DOHH2 (cell line): ENCODE results near the gene ZNF638.

Experiments
- H3F3A ChIP-seq: fragments of 200-600 bp; sonication (generic), shearing (Covaris generic); 2 replicates; pipeline ENCODE4 v1.6.0; 2016; ENCODE audit warnings: antibody characterized with exemption, mild to moderate bottlenecking; ENCODE audit not compliant: control insufficient read depth, insufficient read depth
- H3K27ac ChIP-seq: fragments of 200-600 bp; sonication (generic); 2 replicates; pipeline ENCODE4 v1.5.1; 2014; ENCODE audit warnings: low read depth, mild to moderate bottlenecking, low read length, moderate library complexity
- H3K27me3 ChIP-seq: fragments of 200-600 bp; sonication (generic); 2 replicates; pipeline ENCODE4 v1.6.1; 2014; ENCODE audit warnings: mild to moderate bottlenecking, low read length, mixed read lengths; ENCODE audit not compliant: control insufficient read depth
- H3K36me3 ChIP-seq: fragments of 200-600 bp; sonication (generic); 2 replicates; pipeline ENCODE4 v1.6.1; 2014; ENCODE audit warnings: mild to moderate bottlenecking, low read length, moderate library complexity, mixed read lengths; ENCODE audit not compliant: control insufficient read depth
- H3K4me1 ChIP-seq: fragments of 200-600 bp; sonication (generic); 2 replicates; pipeline ENCODE4 v1.6.1; 2014; ENCODE audit warnings: mild to moderate bottlenecking, low read length, mixed read lengths; ENCODE audit not compliant: control insufficient read depth
- H3K4me2 ChIP-seq: fragments of 200-600 bp; sonication (generic); 2 replicates; pipeline ENCODE4 v1.6.0; 2014; ENCODE audit warnings: mild to moderate bottlenecking, low read length, moderate library complexity
- H3K4me3 ChIP-seq: fragments of 200-600 bp; sonication (generic); 2 replicates; pipeline ENCODE4 v1.5.1; 2014; ENCODE audit warnings: mild to moderate bottlenecking, low read length, mixed read lengths
- H3K79me2 ChIP-seq: fragments of 200-600 bp; sonication (generic); 2 replicates; pipeline ENCODE4 v1.6.1; 2014; ENCODE audit warnings: mild to moderate bottlenecking, low read length, mixed read lengths; ENCODE audit not compliant: control insufficient read depth
- H3K9me2 ChIP-seq: fragments of 200-600 bp; sonication (generic); replicated peaks from 2 replicates; pipeline ENCODE4 v1.6.1; 2014; ENCODE audit warnings: mild to moderate bottlenecking, low read length, mixed read lengths; ENCODE audit not compliant: control insufficient read depth
- H3K9me3 ChIP-seq: fragments of 200-600 bp; sonication (generic); 2 replicates; pipeline ENCODE4 v1.6.1; 2014; ENCODE audit warnings: antibody characterized with exemption, low read length, mixed read lengths; ENCODE audit not compliant: control insufficient read depth, insufficient read depth
- H4K20me1 ChIP-seq: fragments of 200-600 bp; sonication (generic); 2 replicates; pipeline ENCODE4 v1.6.0; 2014; ENCODE audit warnings: low read depth, mild to moderate bottlenecking, antibody characterized with exemption, low read length, moderate library complexity; ENCODE audit not compliant: control insufficient read depth, insufficient read depth
- CTCF ChIP-seq: fragments of 200-600 bp; sonication (generic); IDR thresholded peaks from one replicate; pipeline ENCODE4 v1.5.1; 2014; ENCODE audit warnings: antibody characterized with exemption, mild to moderate bottlenecking, low read depth, low read length; ENCODE audit not compliant: poor library complexity, severe bottlenecking
- EZH2phosphoT487 ChIP-seq: fragments of 200-600 bp; sonication (generic); IDR thresholded peaks from 2 replicates; pipeline ENCODE4 v1.6.1; 2017; ENCODE audit warnings: borderline replicate concordance, mild to moderate bottlenecking, antibody characterized with exemption, low read length, moderate library complexity, mixed read lengths

The ZNF638 gene

GRCh38 chr2:71457123-71457915, 125.7 kb downstream of the ZNF638 start:
- H3K4me1 ChIP-seq, result peaks cover 3% of the 10 kb centered on the region; the same call in 1 of the 2 replicates

GRCh38 chr2:71457923-71458322, 126.3 kb downstream of the ZNF638 start:
- Histone ChIP-seq H3F3A (no peaks in the 10 kb centered on the region), H3K9me3 (peaks cover 7% of the 10 kb centered on the region; the same call in 1 of the 2 replicates), H3K9me2 (no peaks in the 10 kb centered on the region), H3K36me3 (no peaks in the 10 kb centered on the region), H3K79me2 (no peaks in the 10 kb centered on the region), H3K27ac (no peak overlapping the region), H4K20me1 (no peaks in the 10 kb centered on the region), H3K27me3 (peaks cover 8% of the 10 kb centered on the region; the same call in 1 of the 2 replicates), H3K4me2 (no peak overlapping the region), H3K4me3 (no peak overlapping the region), H3K4me1 (no peaks in the 10 kb centered on the region)
- TF ChIP-seq CTCF, result no peak
- TF ChIP-seq EZH2phosphoT487, result no peak

More at GRCh38 chr2:71457123-71457915, 125.7 kb downstream of the ZNF638 start:
- Histone ChIP-seq H3K36me3 (no peaks in the 10 kb centered on the region), H3K4me2 (no peak overlapping the region), H3K9me2 (no peaks in the 10 kb centered on the region), H3K79me2 (no peaks in the 10 kb centered on the region), H3K27ac (no peak overlapping the region), H3K27me3 (peaks cover 8% of the 10 kb centered on the region; the same call in 1 of the 2 replicates), H3K9me3 (peaks cover 1% of the 10 kb centered on the region; the same call in 1 of the 2 replicates), H4K20me1 (no peaks in the 10 kb centered on the region), H3F3A (no peaks in the 10 kb centered on the region), H3K4me3 (no peak overlapping the region)
- TF ChIP-seq CTCF (no peak), EZH2phosphoT487 (no peak)

GRCh38 chr2:71458413-71459083, 127.0 kb downstream of the ZNF638 start:
- Histone ChIP-seq H3K27me3 (peaks cover 4% of the 10 kb centered on the region; the same call in 1 of the 2 replicates), H3K36me3 (no peaks in the 10 kb centered on the region), H3F3A (no peaks in the 10 kb centered on the region), H3K9me3 (peaks cover 14% of the 10 kb centered on the region; the same call in 1 of the 2 replicates), H3K9me2 (no peaks in the 10 kb centered on the region), H3K79me2 (no peaks in the 10 kb centered on the region), H3K4me2 (no peak overlapping the region), H3K4me1 (no peaks in the 10 kb centered on the region), H3K27ac (no peak overlapping the region), H4K20me1 (no peaks in the 10 kb centered on the region), H3K4me3 (no peak overlapping the region)
- TF ChIP-seq EZH2phosphoT487, result no peak
- no peak for TF ChIP-seq CTCF
